Endothelial cell of umbilical vein (primary cell): ENCODE measurements around the gene MALSU1. TPM values are rescaled to one million over a fixed set of nuclear protein-coding genes. Genes with fewer than 3 reads are reported as not detected.

Experiments
- BruUV-seq: library from RNA; stranded (reverse); fragments of 400-500 nt; replicated peaks from 2 replicates; lab custom pipeline; 2021; lab: Mats Ljungman, UMichigan
- CTCF ChIA-PET: fragments of 300-600, 350-600 bp; sonication (Branson Sonifier 250); formaldehyde crosslinking; loops from one replicate; lab custom pipeline; 2021; ENCODE audit warnings: antibody characterized with exemption, inconsistent platforms; lab: Charles Lee
- POLR2A ChIA-PET: fragments of 300-600, 350-600 bp; sonication (Branson Sonifier 250); formaldehyde crosslinking; loops from one replicate; lab custom pipeline; 2021; ENCODE audit warnings: antibody characterized with exemption, inconsistent platforms; lab: Charles Lee
- DNase-seq: peaks from one replicate; pipeline ENCODE4 v3.0.0-alpha.2; 2011; ENCODE audit warnings: low read depth, low spot score
- FAIRE-seq: peaks from 2 replicates; lab custom pipeline; 2011; peaks lifted over from hg19 to GRCh38; lab: Jason Lieb, UNC
- H2AFZ ChIP-seq: 2 replicates; pipeline ENCODE4 v1.6.0; 2012; ENCODE audit warnings: low read depth, low read length, control low read depth, inconsistent platforms
- H3K27ac ChIP-seq: 2 replicates; pipeline ENCODE4 v1.5.1; 2011; ENCODE audit warnings: low read depth, mild to moderate bottlenecking, control low read depth, low read length, moderate library complexity; ENCODE audit not compliant: insufficient read depth
- H3K27me3 ChIP-seq, 2 experiments: 2 replicates each; pipeline versions ENCODE4 v1.6.0 to v1.6.1; 2011; ENCODE audit warnings: low read length in 2 of 2, mixed read lengths in 1 of 2; ENCODE audit not compliant: control insufficient read depth in 2 of 2, insufficient read depth in 2 of 2
- H3K36me3 ChIP-seq, 2 experiments: 2 replicates in 1 of 2; 3 replicates in 1 of 2; pipeline ENCODE4 v1.5.1; 2011; ENCODE audit warnings: low read length in 2 of 2, mild to moderate bottlenecking in 1 of 2, moderate library complexity in 1 of 2; ENCODE audit not compliant: control insufficient read depth in 2 of 2, insufficient read depth in 2 of 2; ENCODE audit errors: extremely low read depth in 1 of 2
- H3K4me1 ChIP-seq: 3 replicates; pipeline ENCODE4 v1.5.1; 2011; ENCODE audit warnings: mild to moderate bottlenecking, low read length; ENCODE audit not compliant: control insufficient read depth, insufficient read depth; ENCODE audit errors: extremely low read depth
- H3K4me2 ChIP-seq: 2 replicates; pipeline ENCODE4 v1.6.1; 2011; ENCODE audit warnings: low read length, control low read depth, mixed read lengths; ENCODE audit not compliant: insufficient read depth
- H3K4me3 ChIP-seq, 3 experiments: fragments of 200-600 bp in 1 of 3; sonication (generic), shearing (Covaris generic) in 1 of 3; replicated peaks in 1 of 3; 2 replicates each; pipeline ENCODE4 v1.5.1; 2011 to 2016; ENCODE audit warnings: control low read depth in 3 of 3, low read length in 3 of 3, mild to moderate bottlenecking in 2 of 3, inconsistent platforms in 1 of 3, low read depth in 1 of 3, moderate library complexity in 1 of 3; ENCODE audit not compliant: insufficient read depth in 1 of 3
- H3K79me2 ChIP-seq: 2 replicates; pipeline ENCODE4 v1.6.0; 2012; ENCODE audit warnings: low read length, inconsistent platforms; ENCODE audit not compliant: control insufficient read depth, insufficient read depth
- H3K9ac ChIP-seq: replicated peaks from 2 replicates; pipeline ENCODE3; 2011; ENCODE audit warnings: low read length, control low read depth; ENCODE audit not compliant: insufficient read depth; ENCODE audit errors: extremely low read depth
- H3K9me1 ChIP-seq: replicated peaks from 3 replicates; pipeline ENCODE4 v1.6.0; 2011; ENCODE audit warnings: mild to moderate bottlenecking, low read length; ENCODE audit not compliant: control insufficient read depth, insufficient read depth; ENCODE audit errors: extremely low read depth
- H3K9me3 ChIP-seq: replicated peaks from 2 replicates; pipeline ENCODE4 v1.5.1; 2012; ENCODE audit warnings: low read length, inconsistent platforms; ENCODE audit not compliant: control insufficient read depth, insufficient read depth
- H4K20me1 ChIP-seq: replicated peaks from 2 replicates; pipeline ENCODE3; 2011; ENCODE audit warnings: mild to moderate bottlenecking, low read length; ENCODE audit not compliant: control insufficient read depth, insufficient read depth; ENCODE audit errors: extremely low read depth
- CTCF ChIP-seq, 2 donors: IDR thresholded peaks; 1 replicate in 1 of 2; 2 replicates in 1 of 2; pipeline ENCODE4 v1.5.1; 2011; ENCODE audit warnings: low read length in 2 of 2, mild to moderate bottlenecking in 2 of 2, moderate library complexity in 2 of 2, control low read depth in 1 of 2, inconsistent platforms in 1 of 2, low read depth in 1 of 2; ENCODE audit not compliant: insufficient read depth in 1 of 2; ENCODE audit errors: extremely low read depth in 1 of 2
- EZH2 ChIP-seq: IDR thresholded peaks from 2 replicates; pipeline ENCODE4 v1.6.1; 2012; ENCODE audit warnings: borderline replicate concordance, low read depth, mild to moderate bottlenecking, moderate library complexity, low read length, inconsistent platforms; ENCODE audit not compliant: severe bottlenecking
- FOS ChIP-seq: IDR thresholded peaks from 2 replicates; pipeline ENCODE4 v1.6.1; 2011; ENCODE audit warnings: mild to moderate bottlenecking, low read length, moderate library complexity, borderline replicate concordance; ENCODE audit not compliant: insufficient read depth
- GATA2 ChIP-seq: IDR thresholded peaks from 2 replicates; pipeline ENCODE4 v1.7.0; 2011; ENCODE audit warnings: low read depth, mild to moderate bottlenecking, moderate library complexity, mixed read lengths, low read length; ENCODE audit not compliant: insufficient read length, insufficient read depth
- JUN ChIP-seq: IDR thresholded peaks from 2 replicates; pipeline ENCODE4 v1.6.1; 2011; ENCODE audit warnings: borderline replicate concordance, low read depth; ENCODE audit not compliant: insufficient read length, insufficient read depth
- POLR2A ChIP-seq: IDR thresholded peaks from 2 replicates; pipeline ENCODE4 v1.6.1; 2012; ENCODE audit warnings: low read depth, mild to moderate bottlenecking, control low read depth, low read length
- POLR2AphosphoS5 ChIP-seq: IDR thresholded peaks from 2 replicates; pipeline ENCODE4 v1.6.1; 2012; ENCODE audit warnings: low read depth, mild to moderate bottlenecking, control low read depth, low read length, moderate library complexity; ENCODE audit not compliant: insufficient read depth
- dilution Hi-C: fragments of 300-500 bp; cut with MboI; formaldehyde crosslinking; loops from one replicate; pipeline ENCODE4 v1.15.0; 2019; ENCODE audit warnings: low sequenced_read_pairs; ENCODE audit not compliant: extremely low pct_ligation_motif_present
- intact Hi-C: fragments of 100-400 bp; cut with micrococcal nuclease; formaldehyde crosslinking; loops from one replicate; pipeline ENCODE4 v1.10.0; 2022
- polyA plus RNA-seq, 4 experiments: library from polyadenylated mRNA; depleted of rRNA in 3 of 4; stranded (reverse) in 3 of 4; unstranded in 1 of 4; fragments of >200 nt; gene quantifications; 2 replicates each; pipeline versions ENCODE4 v1.2.1 to v1.2.3, GENCODE V29; 2011 to 2012; ENCODE audit warnings: missing spikeins in 1 of 4
- total RNA-seq: library from RNA; stranded (reverse); gene quantifications from 2 replicates; pipeline ENCODE4 v1.2.3, GENCODE V29; 2021
- TF ChIP-seq, protein P1 (sequence below): IDR thresholded peaks from 2 replicates; pipeline ENCODE4 v1.6.1; 2011; ENCODE audit not compliant: insufficient read depth, insufficient read length

The MALSU1 gene
- total and polyA plus RNA-seq, 2 donors (not counting 3 experiments of a cell fraction or from before 2014, with no cell fraction given) = 62.6 to 68.0 TPM

DNA sequence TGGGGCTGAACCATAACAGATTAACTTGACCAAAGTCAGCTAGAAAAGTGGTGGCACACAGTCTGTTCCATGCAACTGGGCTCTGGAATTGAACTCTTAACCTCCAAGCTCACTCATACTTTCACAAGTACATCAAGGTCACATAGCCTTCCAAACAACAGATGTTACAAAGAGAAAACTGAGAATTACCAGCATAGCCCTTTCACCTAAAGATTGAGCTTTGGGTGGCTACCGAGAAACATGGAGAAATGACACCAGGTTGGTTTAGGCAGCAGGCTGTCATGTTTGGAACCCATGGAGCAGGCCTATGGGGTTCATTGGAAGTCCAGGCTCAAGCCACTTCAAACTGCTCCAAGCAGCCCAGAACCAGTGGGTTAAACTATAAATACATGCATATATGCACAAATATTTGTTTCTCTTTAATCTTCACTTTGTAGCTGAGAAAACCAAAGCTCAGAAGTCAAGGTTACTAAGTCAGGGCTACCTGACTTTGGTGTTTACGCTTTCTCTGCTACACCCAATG lies 59.1 kb downstream of the MALSU1 start:
- Histone ChIP-seq H2AFZ (no peak overlapping the region), H3K79me2 (peaks cover 48% of the 10 kb centered on the region), H3K4me2 (peak overlapping the region; percentile 40), H3K4me3 (no peak overlapping the region), H3K27ac (peak overlapping the region; percentile 53), H4K20me1 (no peaks in the 10 kb centered on the region), H3K9ac (no peak overlapping the region), H3K9me1 (no peaks in the 10 kb centered on the region), H3K27me3 (no peaks in the 10 kb centered on the region), H3K36me3 (peaks cover 0 to 2% of the 10 kb centered on the region in 2 experiments), H3K4me1 (peaks cover 44% of the 10 kb centered on the region), H3K9me3 (no peaks in the 10 kb centered on the region)
- ChIA-PET CTCF (interaction anchor here (0.6 to 2.5 kb wide), 51 partner anchors 8 to 189 kb away, joined by 3 to 67 read pairs (median 5); partner anchors contain the start of genes IGF2BP3 and MALSU1), POLR2A (interaction anchor here (0.5 kb wide), 1 partner anchor 184 kb away, joined by 3 read pairs; no protein-coding TSS in a partner anchor)
- intact Hi-C loops = loop anchor here (5.0 kb wide), 1 partner anchor 59 kb away; no protein-coding TSS in a partner anchor
- FAIRE-seq (no peak), DNase-seq (no peak)
- dilution Hi-C loops = no loop called here
- TF ChIP-seq JUN = no peak
- TF ChIP-seq, protein P1, sequence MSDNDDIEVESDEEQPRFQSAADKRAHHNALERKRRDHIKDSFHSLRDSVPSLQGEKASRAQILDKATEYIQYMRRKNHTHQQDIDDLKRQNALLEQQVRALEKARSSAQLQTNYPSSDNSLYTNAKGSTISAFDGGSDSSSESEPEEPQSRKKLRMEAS = no peak
- TF ChIP-seq FOS = no peak
- TF ChIP-seq CTCF (IDR thresholded peaks at IDR 0.05; ENCODE audit: extremely low read depth in 1 of 2, insufficient read depth in 1 of 2, low read depth in 1 of 2, low read length in 2 of 2) = no peak
- peak; percentile 9 for TF ChIP-seq POLR2AphosphoS5
- no peak for TF ChIP-seq GATA2
- TF ChIP-seq POLR2A = no peak
- TF ChIP-seq EZH2 = no peak
- BruUV-seq = no TSS peak

Other genes starting within 250 kb of the MALSU1 start
- 29.0 and 32.1 TPM in 2 replicates for gene KLHL7, start 193.6 kb upstream of the MALSU1 start, total RNA-seq
- gene KLHL7, start 193.6 kb upstream of the MALSU1 start, polyA plus RNA-seq = 13.7 and 21.3 TPM in 2 replicates
- 38.6 and 40.0 TPM in 2 replicates for gene NUP42, start 117.3 kb upstream of the MALSU1 start, total RNA-seq
- gene NUP42, start 117.3 kb upstream of the MALSU1 start, polyA plus RNA-seq = 31.5 and 34.3 TPM in 2 replicates
- gene GPNMB, start 52.6 kb upstream of the MALSU1 start, total RNA-seq = 0.33 and 0.35 TPM in 2 replicates
- gene GPNMB, start 52.6 kb upstream of the MALSU1 start, polyA plus RNA-seq = 0.29 TPM in 2 replicates
- 111 and 117 TPM in 2 replicates for gene IGF2BP3, start 171.2 kb downstream of the MALSU1 start, total RNA-seq
- 30.7 and 41.2 TPM in 2 replicates for gene IGF2BP3, start 171.2 kb downstream of the MALSU1 start, polyA plus RNA-seq
- 105 and 112 TPM in 2 replicates for gene TRA2A, start 232.6 kb downstream of the MALSU1 start, total RNA-seq
- gene TRA2A, start 232.6 kb downstream of the MALSU1 start, polyA plus RNA-seq = 55.1 and 85.7 TPM in 2 replicates